ENCODE measurements around the gene SPECC1L.

SPECC1L gene

GRCh38 chr22:24325105-24325757 is 54.6 kb downstream of the SPECC1L start:
- DNase-seq (ENCODE audit: low spot score) = peak; percentile 50

- no peak for DNase-seq (ENCODE audit: low spot score)
Measured at GRCh38 chr22:24326266-24326665, 55.6 kb downstream of the SPECC1L start.

- no peak for DNase-seq (ENCODE audit: low spot score)
Measured at GRCh38 chr22:24327832-24328231, 57.2 kb downstream of the SPECC1L start.

GRCh38 chr22:24329453-24329852 is 58.8 kb downstream of the SPECC1L start:
- DNase-seq (ENCODE audit: low spot score) = no peak

- DNase-seq (ENCODE audit: low spot score) = no peak
Measured at GRCh38 chr22:24330636-24331035, 60.0 kb downstream of the SPECC1L start.

- DNase-seq (ENCODE audit: low spot score) = no peak
Measured at GRCh38 chr22:24331468-24332440, 61.1 kb downstream of the SPECC1L start.

- DNase-seq (ENCODE audit: low spot score) = no peak
Measured at GRCh38 chr22:24333301-24333700, 62.7 kb downstream of the SPECC1L start.

GRCh38 chr22:24335496-24335895 is 64.9 kb downstream of the SPECC1L start:
- no peak for DNase-seq (ENCODE audit: low spot score)

GRCh38 chr22:24337894-24338645 is 67.4 kb downstream of the SPECC1L start:
- no peak for DNase-seq (ENCODE audit: low spot score)

GRCh38 chr22:24338726-24339451 is 68.3 kb downstream of the SPECC1L start:
- no peak for DNase-seq (ENCODE audit: low spot score)

GRCh38 chr22:24339452-24339747 is 68.8 kb downstream of the SPECC1L start:
- no peak for DNase-seq (ENCODE audit: low spot score)

GRCh38 chr22:24341627-24342026 is 71.0 kb downstream of the SPECC1L start:
- peak; percentile 18 for DNase-seq (ENCODE audit: low spot score)

- DNase-seq (ENCODE audit: low spot score) = no peak
Measured at GRCh38 chr22:24350627-24351026, 80.0 kb downstream of the SPECC1L start.

- DNase-seq (ENCODE audit: low spot score) = no peak
Measured at GRCh38 chr22:24353121-24353520, 82.5 kb downstream of the SPECC1L start.

GRCh38 chr22:24355574-24355973 is 84.9 kb downstream of the SPECC1L start:
- no peak for DNase-seq (ENCODE audit: low spot score)

GRCh38 chr22:24357547-24357946 is 86.9 kb downstream of the SPECC1L start:
- no peak for DNase-seq (ENCODE audit: low spot score)

- no peak for DNase-seq (ENCODE audit: low spot score)
Measured at GRCh38 chr22:24358105-24358836, 87.6 kb downstream of the SPECC1L start.

- no peak for DNase-seq (ENCODE audit: low spot score)
Measured at GRCh38 chr22:24359452-24360120, 89.0 kb downstream of the SPECC1L start.

- DNase-seq (ENCODE audit: low spot score) = no peak
Measured at GRCh38 chr22:24361976-24362646, 91.5 kb downstream of the SPECC1L start.

- DNase-seq (ENCODE audit: low spot score) = no peak
Measured at GRCh38 chr22:24363243-24363642, 92.6 kb downstream of the SPECC1L start.
